Measurements from ENCODE around the gene FPR2. TPM values are rescaled to one million over a fixed set of nuclear protein-coding genes. Genes with fewer than 3 reads are reported as not detected.

FPR2 gene
- total and polyA plus RNA-seq, 2 donors (not counting 3 experiments of a cell fraction or from before 2014, with no cell fraction given): not detected

DNA sequence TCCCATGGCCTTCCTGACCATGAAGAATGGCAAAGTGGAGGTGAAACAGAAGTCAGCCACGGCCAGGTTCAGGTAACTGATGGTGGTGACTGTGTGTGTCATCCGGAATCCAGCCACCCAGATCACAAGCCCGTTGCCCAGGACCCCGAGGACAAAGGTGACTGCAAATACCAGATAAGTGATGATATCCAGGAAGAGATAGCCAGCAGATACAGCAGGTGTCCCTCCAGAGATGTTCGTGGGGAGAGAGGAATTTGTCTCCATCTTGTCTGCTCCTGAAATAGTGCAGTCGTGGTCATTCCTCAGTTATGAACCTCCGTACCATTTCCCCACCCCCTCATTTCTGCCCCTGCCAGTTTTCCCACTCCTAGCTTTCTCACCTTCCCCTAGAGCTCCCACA lies 14.2 kb upstream of the FPR2 start:
- H3K36me3 ChIP-seq (ENCODE audit: control insufficient read depth in 2 of 2, extremely low read depth in 1 of 2, insufficient read depth in 2 of 2, low read length in 2 of 2): no peaks in the 10 kb centered on the region
- no peaks in the 10 kb centered on the region for H3K9me3 ChIP-seq (replicated peaks; ENCODE audit: control insufficient read depth, insufficient read depth, low read length)
- DNase-seq (ENCODE audit: low read depth, low spot score) (no peak), FAIRE-seq (no peak)
- H3K79me2 ChIP-seq (ENCODE audit: control insufficient read depth, insufficient read depth, low read length): no peaks in the 10 kb centered on the region
- no peaks in the 10 kb centered on the region for H3K9me1 ChIP-seq (replicated peaks; ENCODE audit: control insufficient read depth, extremely low read depth, insufficient read depth, low read length)
- no peak overlapping the region for H3K4me3 ChIP-seq (replicated peaks in 1 of 3; ENCODE audit: insufficient read depth in 1 of 3, low read depth in 1 of 3, low read length in 3 of 3)
- no peaks in the 10 kb centered on the region for H3K4me1 ChIP-seq (ENCODE audit: control insufficient read depth, extremely low read depth, insufficient read depth, low read length)
- TF ChIP-seq MYC (IDR thresholded peaks at IDR 0.05; ENCODE audit: low read depth, low read length) (no peak), POLR2A (IDR thresholded peaks at IDR 0.05; ENCODE audit: low read depth, low read length) (no peak), FOS (IDR thresholded peaks at IDR 0.05; ENCODE audit: borderline replicate concordance, insufficient read depth, low read length) (no peak), JUN (IDR thresholded peaks at IDR 0.05; ENCODE audit: borderline replicate concordance, insufficient read depth, insufficient read length, low read depth) (no peak), MAX (IDR thresholded peaks at IDR 0.05; ENCODE audit: insufficient read depth, insufficient read length) (no peak), GATA2 (IDR thresholded peaks at IDR 0.05; ENCODE audit: insufficient read depth, insufficient read length, low read depth, low read length) (no peak), EZH2 (IDR thresholded peaks at IDR 0.05; ENCODE audit: borderline replicate concordance, low read depth, low read length, severe bottlenecking) (no peak)
- CTCF ChIA-PET: no interaction called here
- no peaks in the 10 kb centered on the region for H3K27me3 ChIP-seq (ENCODE audit: control insufficient read depth in 2 of 2, insufficient read depth in 2 of 2, low read length in 2 of 2)
- H3K9ac ChIP-seq (replicated peaks; ENCODE audit: extremely low read depth, insufficient read depth, low read length): no peak overlapping the region
- H3K4me2 ChIP-seq (ENCODE audit: insufficient read depth, low read length): no peak overlapping the region
- no peaks in the 10 kb centered on the region for H4K20me1 ChIP-seq (replicated peaks; ENCODE audit: control insufficient read depth, extremely low read depth, insufficient read depth, low read length)
- no peak overlapping the region for H3K27ac ChIP-seq (ENCODE audit: insufficient read depth, low read depth, low read length)
- dilution Hi-C loops (cut with MboI; ENCODE audit: extremely low pct_ligation_motif_present, low sequenced_read_pairs) (no loop called here), intact Hi-C loops (cut with micrococcal nuclease) (no loop called here)
- POLR2A ChIA-PET: no interaction called here
- BruUV-seq (replicated peaks): no TSS peak
- no peak overlapping the region for H2AFZ ChIP-seq (ENCODE audit: low read depth, low read length)

GRCh38 chr19:51749979-51750378 lies 11.0 kb upstream of the FPR2 start:
- ChIA-PET POLR2A (no interaction called here), CTCF (no interaction called here)
- H3K79me2 ChIP-seq (ENCODE audit: control insufficient read depth, insufficient read depth, low read length): no peaks in the 10 kb centered on the region
- TF ChIP-seq EZH2 (IDR thresholded peaks at IDR 0.05; ENCODE audit: borderline replicate concordance, low read depth, low read length, severe bottlenecking) (no peak), POLR2A (IDR thresholded peaks at IDR 0.05; ENCODE audit: low read depth, low read length) (no peak), CTCF (IDR thresholded peaks at IDR 0.05; ENCODE audit: extremely low read depth in 1 of 2, insufficient read depth in 1 of 2, low read depth in 1 of 2, low read length in 2 of 2) (no peak), JUN (IDR thresholded peaks at IDR 0.05; ENCODE audit: borderline replicate concordance, insufficient read depth, insufficient read length, low read depth) (no peak), MAX (IDR thresholded peaks at IDR 0.05; ENCODE audit: insufficient read depth, insufficient read length) (no peak), GATA2 (IDR thresholded peaks at IDR 0.05; ENCODE audit: insufficient read depth, insufficient read length, low read depth, low read length) (no peak), POLR2AphosphoS5 (IDR thresholded peaks at IDR 0.05; ENCODE audit: insufficient read depth, low read depth, low read length) (no peak), MYC (IDR thresholded peaks at IDR 0.05; ENCODE audit: low read depth, low read length) (no peak), FOS (IDR thresholded peaks at IDR 0.05; ENCODE audit: borderline replicate concordance, insufficient read depth, low read length) (no peak)
- no peak overlapping the region for H3K4me2 ChIP-seq (ENCODE audit: insufficient read depth, low read length)
- no peak overlapping the region for H3K4me3 ChIP-seq (replicated peaks in 1 of 3; ENCODE audit: insufficient read depth in 1 of 3, low read depth in 1 of 3, low read length in 3 of 3)
- dilution Hi-C loops (cut with MboI; ENCODE audit: extremely low pct_ligation_motif_present, low sequenced_read_pairs) (no loop called here), intact Hi-C loops (cut with micrococcal nuclease) (no loop called here)
- H3K36me3 ChIP-seq (ENCODE audit: control insufficient read depth in 2 of 2, extremely low read depth in 1 of 2, insufficient read depth in 2 of 2, low read length in 2 of 2): no peaks in the 10 kb centered on the region
- BruUV-seq (replicated peaks): no TSS peak
- no peaks in the 10 kb centered on the region for H3K27me3 ChIP-seq (ENCODE audit: control insufficient read depth in 2 of 2, insufficient read depth in 2 of 2, low read length in 2 of 2)
- FAIRE-seq: no peak
- no peak for DNase-seq (ENCODE audit: low read depth, low spot score)
- H3K9me1 ChIP-seq (replicated peaks; ENCODE audit: control insufficient read depth, extremely low read depth, insufficient read depth, low read length): no peaks in the 10 kb centered on the region
- H3K27ac ChIP-seq (ENCODE audit: insufficient read depth, low read depth, low read length): no peak overlapping the region
- no peak overlapping the region for H2AFZ ChIP-seq (ENCODE audit: low read depth, low read length)
- no peaks in the 10 kb centered on the region for H4K20me1 ChIP-seq (replicated peaks; ENCODE audit: control insufficient read depth, extremely low read depth, insufficient read depth, low read length)
- no peak overlapping the region for H3K9ac ChIP-seq (replicated peaks; ENCODE audit: extremely low read depth, insufficient read depth, low read length)
- H3K4me1 ChIP-seq (ENCODE audit: control insufficient read depth, extremely low read depth, insufficient read depth, low read length): no peaks in the 10 kb centered on the region
- H3K9me3 ChIP-seq (replicated peaks; ENCODE audit: control insufficient read depth, insufficient read depth, low read length): no peaks in the 10 kb centered on the region

Measured in endothelial cell of umbilical vein (primary cell).